Transverse colon (tissue), 4 donors: Measurements from ENCODE around the gene CTNND2.

Source experiments
- POLR2AphosphoS5 ChIP-seq, 3 donors: sonication (generic); formaldehyde crosslinking; IDR thresholded peaks; one replicate each; pipeline ENCODE4 v1.6.1; 2016; ENCODE audit warnings: antibody characterized with exemption in 3 of 3
- TF ChIP-seq, protein P1 (sequence below), 5 experiments: fragments of 200-600 bp in 3 of 5; fragments of 450-650 bp in 2 of 5; sonication (generic) in 3 of 5; IDR thresholded peaks; 1 replicate in 2 of 5; 2 replicates in 3 of 5; pipeline ENCODE4 v1.5.1; 2016 to 2017; ENCODE audit warnings: antibody characterized with exemption in 5 of 5, inconsistent platforms in 3 of 5, mild to moderate bottlenecking in 2 of 5, moderate library complexity in 1 of 5

DNA sequence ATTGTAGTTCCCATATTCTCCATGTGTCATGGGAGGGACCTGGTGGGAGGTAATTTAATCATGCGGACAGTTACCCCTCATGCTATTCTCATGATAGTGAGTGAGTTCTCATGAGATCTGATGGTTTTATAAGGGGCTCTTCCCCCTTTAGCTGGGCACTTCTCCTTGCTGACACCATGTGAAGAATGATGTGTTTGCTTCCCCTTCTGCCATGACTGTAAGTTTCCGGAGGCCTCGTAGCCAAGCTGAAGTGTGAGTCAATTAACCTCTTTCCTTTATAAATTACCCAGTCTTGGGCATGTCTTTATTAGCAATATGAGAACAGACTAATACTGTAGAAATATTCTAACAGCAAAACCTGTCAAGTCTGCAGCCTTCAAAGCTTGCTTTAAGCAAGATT, 293.2 kb downstream of the CTNND2 start:
- no peak for TF ChIP-seq POLR2AphosphoS5 (IDR thresholded peaks at IDR 0.05)
- TF ChIP-seq, protein P1, sequence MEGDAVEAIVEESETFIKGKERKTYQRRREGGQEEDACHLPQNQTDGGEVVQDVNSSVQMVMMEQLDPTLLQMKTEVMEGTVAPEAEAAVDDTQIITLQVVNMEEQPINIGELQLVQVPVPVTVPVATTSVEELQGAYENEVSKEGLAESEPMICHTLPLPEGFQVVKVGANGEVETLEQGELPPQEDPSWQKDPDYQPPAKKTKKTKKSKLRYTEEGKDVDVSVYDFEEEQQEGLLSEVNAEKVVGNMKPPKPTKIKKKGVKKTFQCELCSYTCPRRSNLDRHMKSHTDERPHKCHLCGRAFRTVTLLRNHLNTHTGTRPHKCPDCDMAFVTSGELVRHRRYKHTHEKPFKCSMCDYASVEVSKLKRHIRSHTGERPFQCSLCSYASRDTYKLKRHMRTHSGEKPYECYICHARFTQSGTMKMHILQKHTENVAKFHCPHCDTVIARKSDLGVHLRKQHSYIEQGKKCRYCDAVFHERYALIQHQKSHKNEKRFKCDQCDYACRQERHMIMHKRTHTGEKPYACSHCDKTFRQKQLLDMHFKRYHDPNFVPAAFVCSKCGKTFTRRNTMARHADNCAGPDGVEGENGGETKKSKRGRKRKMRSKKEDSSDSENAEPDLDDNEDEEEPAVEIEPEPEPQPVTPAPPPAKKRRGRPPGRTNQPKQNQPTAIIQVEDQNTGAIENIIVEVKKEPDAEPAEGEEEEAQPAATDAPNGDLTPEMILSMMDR (IDR thresholded peaks at IDR 0.05), result no peak
